Fibroblast of villous mesenchyme (primary cell): ENCODE measurements around the gene RNF215. TPM values are rescaled to one million over a fixed set of nuclear protein-coding genes. Genes with fewer than 3 reads are reported as not detected.
"Not testable (repeated sequence)": the region's sequence is repeated elsewhere in the genome, so short reads cannot be mapped to it uniquely, and the experiment has no call there.

Experiments used
- DNase-seq: peaks from one replicate; pipeline ENCODE4 v3.0.0-alpha.2; 2010; ENCODE audit warnings: low read depth
- H3K4me3 ChIP-seq: 2 replicates; pipeline ENCODE4 v1.5.1; 2011; ENCODE audit warnings: low read depth, mild to moderate bottlenecking, low read length
- CTCF ChIP-seq: IDR thresholded peaks from 2 replicates; pipeline ENCODE4 v1.5.1; 2012; ENCODE audit warnings: low read depth, mild to moderate bottlenecking, low read length; ENCODE audit not compliant: insufficient read depth
- total RNA-seq: library from RNA; depleted of rRNA; stranded (reverse); fragments of >200 nt; gene quantifications from 2 replicates; pipeline ENCODE4 v1.2.3, GENCODE V29; 2012

RNF215 gene
- total RNA-seq, 1 donor = 20.3 TPM

GRCh38 chr22:30402028-30402765 lies 15.0 kb upstream of the RNF215 start:
- no peak for TF ChIP-seq CTCF
- DNase-seq = no peak
- H3K4me3 ChIP-seq = no peak overlapping the region

- DNase-seq, H3K4me3 ChIP-seq: not testable (repeated sequence)
Measured at GRCh38 chr22:30401024-30401423, 13.8 kb upstream of the RNF215 start.

GRCh38 chr22:30400159-30400558 lies 12.9 kb upstream of the RNF215 start:
- DNase-seq = no peak
- no peak for TF ChIP-seq CTCF
- no peak overlapping the region for H3K4me3 ChIP-seq

GRCh38 chr22:30399718-30400117 lies 12.5 kb upstream of the RNF215 start:
- DNase-seq = no peak
- H3K4me3 ChIP-seq = no peak overlapping the region
- TF ChIP-seq CTCF = no peak

GRCh38 chr22:30398685-30399680 lies 11.8 kb upstream of the RNF215 start:
- no peak for DNase-seq
- no peak for TF ChIP-seq CTCF
- H3K4me3 ChIP-seq = peak overlapping the region; percentile 2

GRCh38 chr22:30397656-30398635 lies 10.7 kb upstream of the RNF215 start:
- no peak for DNase-seq
- peak overlapping the region; percentile 85 for H3K4me3 ChIP-seq
- no peak for TF ChIP-seq CTCF
